Endothelial cell of umbilical vein (primary cell): ENCODE measurements around the gene RAB3IL1. TPM values are rescaled to one million over a fixed set of nuclear protein-coding genes. Genes with fewer than 3 reads are reported as not detected.

Experiments
- BruUV-seq: library from RNA; stranded (reverse); fragments of 400-500 nt; replicated peaks from 2 replicates; lab custom pipeline; 2021; lab: Mats Ljungman, UMichigan
- CTCF ChIA-PET: fragments of 300-600, 350-600 bp; sonication (Branson Sonifier 250); formaldehyde crosslinking; loops from one replicate; lab custom pipeline; 2021; ENCODE audit warnings: antibody characterized with exemption, inconsistent platforms; lab: Charles Lee
- POLR2A ChIA-PET: fragments of 300-600, 350-600 bp; sonication (Branson Sonifier 250); formaldehyde crosslinking; loops from one replicate; lab custom pipeline; 2021; ENCODE audit warnings: antibody characterized with exemption, inconsistent platforms; lab: Charles Lee
- DNase-seq: peaks from one replicate; pipeline ENCODE4 v3.0.0-alpha.2; 2011; ENCODE audit warnings: low read depth, low spot score
- FAIRE-seq: peaks from 2 replicates; lab custom pipeline; 2011; peaks lifted over from hg19 to GRCh38; lab: Jason Lieb, UNC
- H2AFZ ChIP-seq: 2 replicates; pipeline ENCODE4 v1.6.0; 2012; ENCODE audit warnings: low read depth, low read length, control low read depth, inconsistent platforms
- H3K27ac ChIP-seq: 2 replicates; pipeline ENCODE4 v1.5.1; 2011; ENCODE audit warnings: low read depth, mild to moderate bottlenecking, control low read depth, low read length, moderate library complexity; ENCODE audit not compliant: insufficient read depth
- H3K27me3 ChIP-seq, 2 experiments: 2 replicates each; pipeline versions ENCODE4 v1.6.0 to v1.6.1; 2011; ENCODE audit warnings: low read length in 2 of 2, mixed read lengths in 1 of 2; ENCODE audit not compliant: control insufficient read depth in 2 of 2, insufficient read depth in 2 of 2
- H3K36me3 ChIP-seq, 2 experiments: 2 replicates in 1 of 2; 3 replicates in 1 of 2; pipeline ENCODE4 v1.5.1; 2011; ENCODE audit warnings: low read length in 2 of 2, mild to moderate bottlenecking in 1 of 2, moderate library complexity in 1 of 2; ENCODE audit not compliant: control insufficient read depth in 2 of 2, insufficient read depth in 2 of 2; ENCODE audit errors: extremely low read depth in 1 of 2
- H3K4me1 ChIP-seq: 3 replicates; pipeline ENCODE4 v1.5.1; 2011; ENCODE audit warnings: mild to moderate bottlenecking, low read length; ENCODE audit not compliant: control insufficient read depth, insufficient read depth; ENCODE audit errors: extremely low read depth
- H3K4me2 ChIP-seq: 2 replicates; pipeline ENCODE4 v1.6.1; 2011; ENCODE audit warnings: low read length, control low read depth, mixed read lengths; ENCODE audit not compliant: insufficient read depth
- H3K4me3 ChIP-seq, 3 experiments: fragments of 200-600 bp in 1 of 3; sonication (generic), shearing (Covaris generic) in 1 of 3; replicated peaks in 1 of 3; 2 replicates each; pipeline ENCODE4 v1.5.1; 2011 to 2016; ENCODE audit warnings: control low read depth in 3 of 3, low read length in 3 of 3, mild to moderate bottlenecking in 2 of 3, inconsistent platforms in 1 of 3, low read depth in 1 of 3, moderate library complexity in 1 of 3; ENCODE audit not compliant: insufficient read depth in 1 of 3
- H3K79me2 ChIP-seq: 2 replicates; pipeline ENCODE4 v1.6.0; 2012; ENCODE audit warnings: low read length, inconsistent platforms; ENCODE audit not compliant: control insufficient read depth, insufficient read depth
- H3K9ac ChIP-seq: replicated peaks from 2 replicates; pipeline ENCODE3; 2011; ENCODE audit warnings: low read length, control low read depth; ENCODE audit not compliant: insufficient read depth; ENCODE audit errors: extremely low read depth
- H3K9me1 ChIP-seq: replicated peaks from 3 replicates; pipeline ENCODE4 v1.6.0; 2011; ENCODE audit warnings: mild to moderate bottlenecking, low read length; ENCODE audit not compliant: control insufficient read depth, insufficient read depth; ENCODE audit errors: extremely low read depth
- H3K9me3 ChIP-seq: replicated peaks from 2 replicates; pipeline ENCODE4 v1.5.1; 2012; ENCODE audit warnings: low read length, inconsistent platforms; ENCODE audit not compliant: control insufficient read depth, insufficient read depth
- H4K20me1 ChIP-seq: replicated peaks from 2 replicates; pipeline ENCODE3; 2011; ENCODE audit warnings: mild to moderate bottlenecking, low read length; ENCODE audit not compliant: control insufficient read depth, insufficient read depth; ENCODE audit errors: extremely low read depth
- EZH2 ChIP-seq: IDR thresholded peaks from 2 replicates; pipeline ENCODE4 v1.6.1; 2012; ENCODE audit warnings: borderline replicate concordance, low read depth, mild to moderate bottlenecking, moderate library complexity, low read length, inconsistent platforms; ENCODE audit not compliant: severe bottlenecking
- FOS ChIP-seq: IDR thresholded peaks from 2 replicates; pipeline ENCODE4 v1.6.1; 2011; ENCODE audit warnings: mild to moderate bottlenecking, low read length, moderate library complexity, borderline replicate concordance; ENCODE audit not compliant: insufficient read depth
- GATA2 ChIP-seq: IDR thresholded peaks from 2 replicates; pipeline ENCODE4 v1.7.0; 2011; ENCODE audit warnings: low read depth, mild to moderate bottlenecking, moderate library complexity, mixed read lengths, low read length; ENCODE audit not compliant: insufficient read length, insufficient read depth
- JUN ChIP-seq: IDR thresholded peaks from 2 replicates; pipeline ENCODE4 v1.6.1; 2011; ENCODE audit warnings: borderline replicate concordance, low read depth; ENCODE audit not compliant: insufficient read length, insufficient read depth
- MYC ChIP-seq: IDR thresholded peaks from one replicate; pipeline ENCODE4 v1.6.1; 2011; ENCODE audit warnings: mild to moderate bottlenecking, low read depth, low read length
- POLR2A ChIP-seq: IDR thresholded peaks from 2 replicates; pipeline ENCODE4 v1.6.1; 2012; ENCODE audit warnings: low read depth, mild to moderate bottlenecking, control low read depth, low read length
- POLR2AphosphoS5 ChIP-seq: IDR thresholded peaks from 2 replicates; pipeline ENCODE4 v1.6.1; 2012; ENCODE audit warnings: low read depth, mild to moderate bottlenecking, control low read depth, low read length, moderate library complexity; ENCODE audit not compliant: insufficient read depth
- dilution Hi-C: fragments of 300-500 bp; cut with MboI; formaldehyde crosslinking; loops from one replicate; pipeline ENCODE4 v1.15.0; 2019; ENCODE audit warnings: low sequenced_read_pairs; ENCODE audit not compliant: extremely low pct_ligation_motif_present
- intact Hi-C: fragments of 100-400 bp; cut with micrococcal nuclease; formaldehyde crosslinking; loops from one replicate; pipeline ENCODE4 v1.10.0; 2022
- polyA plus RNA-seq, 4 experiments: library from polyadenylated mRNA; depleted of rRNA in 3 of 4; stranded (reverse) in 3 of 4; unstranded in 1 of 4; fragments of >200 nt; gene quantifications; 2 replicates each; pipeline versions ENCODE4 v1.2.1 to v1.2.3, GENCODE V29; 2011 to 2012; ENCODE audit warnings: missing spikeins in 1 of 4
- total RNA-seq: library from RNA; stranded (reverse); gene quantifications from 2 replicates; pipeline ENCODE4 v1.2.3, GENCODE V29; 2021
- TF ChIP-seq, protein P1 (sequence below): IDR thresholded peaks from 2 replicates; pipeline ENCODE4 v1.6.1; 2011; ENCODE audit not compliant: insufficient read depth, insufficient read length
- TF ChIP-seq, protein P2 (sequence below), 2 donors: IDR thresholded peaks; 1 replicate in 1 of 2; 2 replicates in 1 of 2; pipeline ENCODE4 v1.5.1; 2011; ENCODE audit warnings: low read length in 2 of 2, mild to moderate bottlenecking in 2 of 2, moderate library complexity in 2 of 2, control low read depth in 1 of 2, inconsistent platforms in 1 of 2, low read depth in 1 of 2; ENCODE audit not compliant: insufficient read depth in 1 of 2; ENCODE audit errors: extremely low read depth in 1 of 2

The RAB3IL1 gene
- total and polyA plus RNA-seq, 2 donors (not counting 3 experiments of a cell fraction or from before 2014, with no cell fraction given) = 1.8 to 3.6 TPM

DNA sequence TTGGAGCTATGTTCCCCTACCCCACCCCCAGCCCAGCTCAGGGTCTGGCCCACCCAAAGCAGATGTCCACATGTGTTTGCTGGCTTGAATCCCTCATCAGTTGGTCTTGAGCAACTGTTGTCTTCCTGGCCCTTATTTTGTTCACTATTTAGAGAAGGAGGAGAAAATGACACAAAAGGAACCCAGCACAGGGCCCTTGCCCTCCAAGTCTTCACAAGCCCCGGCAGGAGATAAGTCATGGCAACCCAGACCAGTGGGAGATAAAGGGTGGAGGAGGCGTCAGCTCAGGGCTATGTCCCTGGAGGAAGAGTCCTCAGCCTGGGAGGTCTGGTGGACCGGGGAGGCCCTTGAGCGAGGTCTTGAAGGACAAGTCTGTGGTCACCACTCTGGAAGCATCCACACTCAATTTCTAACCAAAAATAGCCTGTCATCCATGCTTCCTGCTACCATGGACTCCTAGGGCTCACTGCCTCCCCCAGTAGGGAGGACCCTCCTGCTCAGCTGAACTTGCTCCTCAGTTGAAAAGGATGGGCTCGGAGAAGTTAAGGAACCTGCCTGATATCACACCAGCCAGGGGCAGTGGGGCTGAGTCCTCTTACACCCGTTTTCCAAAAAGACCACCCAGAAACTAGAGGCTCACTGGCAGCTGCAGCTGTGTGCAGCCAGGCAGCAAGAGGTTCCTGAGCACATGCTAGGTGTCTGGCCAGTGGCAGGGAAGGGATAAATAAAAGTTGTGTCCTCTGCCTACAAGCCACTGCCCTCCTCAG is 1.8 kb upstream of the RAB3IL1 start:
- FAIRE-seq (no peak), DNase-seq (no peak)
- CTCF ChIA-PET = interaction anchor here (1.2 to 1.7 kb wide), 2 partner anchors 15 to 20 kb away, joined by 3 read pairs; no protein-coding TSS in a partner anchor

More for the DNA sequence above, 1.8 kb upstream of the RAB3IL1 start:
- dilution Hi-C loops (no loop called here), intact Hi-C loops (no loop called here)
- BruUV-seq = no TSS peak
- H2AFZ ChIP-seq = no peak overlapping the region
- no peaks in the 10 kb centered on the region for H3K79me2 ChIP-seq
- no peak for TF ChIP-seq POLR2A
- TF ChIP-seq, protein P1, sequence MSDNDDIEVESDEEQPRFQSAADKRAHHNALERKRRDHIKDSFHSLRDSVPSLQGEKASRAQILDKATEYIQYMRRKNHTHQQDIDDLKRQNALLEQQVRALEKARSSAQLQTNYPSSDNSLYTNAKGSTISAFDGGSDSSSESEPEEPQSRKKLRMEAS = no peak
- TF ChIP-seq FOS = no peak
- TF ChIP-seq EZH2 = no peak
- TF ChIP-seq POLR2AphosphoS5 = no peak
- TF ChIP-seq, protein P2, sequence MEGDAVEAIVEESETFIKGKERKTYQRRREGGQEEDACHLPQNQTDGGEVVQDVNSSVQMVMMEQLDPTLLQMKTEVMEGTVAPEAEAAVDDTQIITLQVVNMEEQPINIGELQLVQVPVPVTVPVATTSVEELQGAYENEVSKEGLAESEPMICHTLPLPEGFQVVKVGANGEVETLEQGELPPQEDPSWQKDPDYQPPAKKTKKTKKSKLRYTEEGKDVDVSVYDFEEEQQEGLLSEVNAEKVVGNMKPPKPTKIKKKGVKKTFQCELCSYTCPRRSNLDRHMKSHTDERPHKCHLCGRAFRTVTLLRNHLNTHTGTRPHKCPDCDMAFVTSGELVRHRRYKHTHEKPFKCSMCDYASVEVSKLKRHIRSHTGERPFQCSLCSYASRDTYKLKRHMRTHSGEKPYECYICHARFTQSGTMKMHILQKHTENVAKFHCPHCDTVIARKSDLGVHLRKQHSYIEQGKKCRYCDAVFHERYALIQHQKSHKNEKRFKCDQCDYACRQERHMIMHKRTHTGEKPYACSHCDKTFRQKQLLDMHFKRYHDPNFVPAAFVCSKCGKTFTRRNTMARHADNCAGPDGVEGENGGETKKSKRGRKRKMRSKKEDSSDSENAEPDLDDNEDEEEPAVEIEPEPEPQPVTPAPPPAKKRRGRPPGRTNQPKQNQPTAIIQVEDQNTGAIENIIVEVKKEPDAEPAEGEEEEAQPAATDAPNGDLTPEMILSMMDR (IDR thresholded peaks at IDR 0.05; ENCODE audit: extremely low read depth in 1 of 2, insufficient read depth in 1 of 2, low read depth in 1 of 2, low read length in 2 of 2) = no peak
- TF ChIP-seq GATA2 = no peak
- TF ChIP-seq MYC = no peak
- no peak for TF ChIP-seq JUN
- no peak overlapping the region for H3K9ac ChIP-seq
- H3K27me3 ChIP-seq = peaks cover 11 to 24% of the 10 kb centered on the region in 2 experiments
- H3K27ac ChIP-seq = no peak overlapping the region
- POLR2A ChIA-PET = no interaction called here
- H3K9me1 ChIP-seq = no peaks in the 10 kb centered on the region
- no peaks in the 10 kb centered on the region for H3K4me1 ChIP-seq
- no peak overlapping the region for H3K4me3 ChIP-seq
- H3K4me2 ChIP-seq = no peak overlapping the region
- H3K9me3 ChIP-seq = no peaks in the 10 kb centered on the region
- no peaks in the 10 kb centered on the region for H4K20me1 ChIP-seq
- no peaks in the 10 kb centered on the region for H3K36me3 ChIP-seq
